Neural progenitor cell (in vitro differentiated cells): Measurements from ENCODE around the gene LPIN1.

Experiments
- EZH2 ChIP-seq: fragments of 200-600 bp; sonication (generic); IDR thresholded peaks from 2 replicates; pipeline ENCODE4 v1.6.1; 2017; ENCODE audit warnings: antibody characterized with exemption, mild to moderate bottlenecking, moderate library complexity
- EZH2phosphoT487 ChIP-seq: fragments of 200-600 bp; sonication (generic); IDR thresholded peaks from 2 replicates; pipeline ENCODE4 v1.6.1; 2017; ENCODE audit warnings: antibody characterized with exemption
- TF ChIP-seq, protein P1 (sequence below): fragments of 200-600 bp; sonication (generic); IDR thresholded peaks from 2 replicates; pipeline ENCODE4 v1.5.1; 2017; ENCODE audit warnings: antibody characterized with exemption, mild to moderate bottlenecking

DNA sequence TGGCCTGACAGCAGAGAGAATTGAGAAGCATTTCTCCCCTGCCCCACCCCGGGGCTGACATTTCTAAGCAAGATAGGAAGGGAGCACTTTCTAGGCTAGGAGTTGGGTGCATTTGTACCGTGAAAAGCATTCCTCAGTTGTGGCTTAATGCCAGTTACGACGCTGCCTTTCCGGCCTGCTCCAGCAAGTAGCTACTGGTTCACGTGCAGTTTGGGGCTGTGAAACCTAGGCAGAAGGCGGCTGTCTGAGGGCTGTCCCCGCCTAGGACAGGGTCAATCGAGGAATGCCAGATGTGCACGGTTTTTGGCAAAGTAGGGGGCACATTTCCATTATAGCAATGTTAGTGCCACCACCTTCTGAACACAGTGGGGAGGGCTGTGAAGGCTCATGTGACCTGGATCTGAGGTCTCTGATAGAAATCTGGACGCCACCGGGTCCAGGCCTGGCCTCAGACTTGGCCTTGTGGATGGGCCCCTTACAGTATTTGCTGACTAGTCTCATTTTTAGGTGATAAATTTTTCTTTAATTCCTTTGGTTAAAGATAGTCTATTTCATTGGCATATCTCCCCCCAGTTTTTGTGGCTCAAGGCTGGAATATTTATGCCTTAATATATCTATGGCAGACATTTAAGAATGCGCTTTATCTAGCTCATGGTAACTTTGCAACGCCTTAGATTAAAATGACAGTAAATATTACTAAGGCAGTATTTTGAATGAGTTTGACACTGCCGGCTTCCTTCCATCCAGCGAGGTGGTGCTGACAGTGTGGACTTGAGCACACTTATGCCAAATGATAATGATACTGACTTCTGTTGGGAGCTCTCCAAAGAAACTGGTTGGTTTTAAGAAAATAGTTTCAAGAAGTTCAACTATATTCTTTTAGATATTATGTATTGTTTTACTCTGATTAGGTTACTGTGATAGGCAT is 78.7 kb downstream of the LPIN1 start:
- TF ChIP-seq, protein P1, sequence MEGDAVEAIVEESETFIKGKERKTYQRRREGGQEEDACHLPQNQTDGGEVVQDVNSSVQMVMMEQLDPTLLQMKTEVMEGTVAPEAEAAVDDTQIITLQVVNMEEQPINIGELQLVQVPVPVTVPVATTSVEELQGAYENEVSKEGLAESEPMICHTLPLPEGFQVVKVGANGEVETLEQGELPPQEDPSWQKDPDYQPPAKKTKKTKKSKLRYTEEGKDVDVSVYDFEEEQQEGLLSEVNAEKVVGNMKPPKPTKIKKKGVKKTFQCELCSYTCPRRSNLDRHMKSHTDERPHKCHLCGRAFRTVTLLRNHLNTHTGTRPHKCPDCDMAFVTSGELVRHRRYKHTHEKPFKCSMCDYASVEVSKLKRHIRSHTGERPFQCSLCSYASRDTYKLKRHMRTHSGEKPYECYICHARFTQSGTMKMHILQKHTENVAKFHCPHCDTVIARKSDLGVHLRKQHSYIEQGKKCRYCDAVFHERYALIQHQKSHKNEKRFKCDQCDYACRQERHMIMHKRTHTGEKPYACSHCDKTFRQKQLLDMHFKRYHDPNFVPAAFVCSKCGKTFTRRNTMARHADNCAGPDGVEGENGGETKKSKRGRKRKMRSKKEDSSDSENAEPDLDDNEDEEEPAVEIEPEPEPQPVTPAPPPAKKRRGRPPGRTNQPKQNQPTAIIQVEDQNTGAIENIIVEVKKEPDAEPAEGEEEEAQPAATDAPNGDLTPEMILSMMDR, result no peak
- TF ChIP-seq EZH2phosphoT487 (no peak), EZH2 (no peak)
